ENCODE data around the gene VTA1.
"Not testable (repeated sequence)": the region's sequence is repeated elsewhere in the genome, so short reads cannot be mapped to it uniquely, and the experiment has no call there.

The VTA1 gene

GRCh38 chr6:142225552-142225951, 78.5 kb downstream of the VTA1 start:
- no peak for DNase-seq (ENCODE audit: low read depth in 2 of 2)

GRCh38 chr6:142226731-142227130, 79.7 kb downstream of the VTA1 start:
- no peak for DNase-seq (ENCODE audit: low read depth in 2 of 2)

GRCh38 chr6:142229518-142230270, 82.6 kb downstream of the VTA1 start:
- not testable (repeated sequence) for DNase-seq (ENCODE audit: low read depth in 2 of 2)

- DNase-seq (ENCODE audit: low read depth in 2 of 2): peak; percentile 5 to 17
Measured at GRCh38 chr6:142232206-142233044, 85.4 kb downstream of the VTA1 start.

- no peak for DNase-seq (ENCODE audit: low read depth in 2 of 2)
Measured at GRCh38 chr6:142233945-142234682, 87.1 kb downstream of the VTA1 start.

- no peak for DNase-seq (ENCODE audit: low read depth in 2 of 2)
Measured at GRCh38 chr6:142235272-142235671, 88.2 kb downstream of the VTA1 start.

- DNase-seq (ENCODE audit: low read depth in 2 of 2): no peak
Measured at GRCh38 chr6:142235791-142236190, 88.7 kb downstream of the VTA1 start.

- no peak for DNase-seq (ENCODE audit: low read depth in 2 of 2)
Measured at GRCh38 chr6:142236691-142237090, 89.6 kb downstream of the VTA1 start.

GRCh38 chr6:142238881-142239280, 91.8 kb downstream of the VTA1 start:
- no peak for DNase-seq (ENCODE audit: low read depth in 2 of 2)

- no peak for DNase-seq (ENCODE audit: low read depth in 2 of 2)
Measured at GRCh38 chr6:142240179-142240578, 93.1 kb downstream of the VTA1 start.

- DNase-seq (ENCODE audit: low read depth in 2 of 2): no peak
Measured at GRCh38 chr6:142241061-142241460, 94.0 kb downstream of the VTA1 start.

- DNase-seq (ENCODE audit: low read depth in 2 of 2): no peak
Measured at GRCh38 chr6:142242269-142242668, 95.2 kb downstream of the VTA1 start.

GRCh38 chr6:142246960-142247359, 99.9 kb downstream of the VTA1 start:
- no peak for DNase-seq (ENCODE audit: low read depth in 2 of 2)

GRCh38 chr6:142249266-142249665, 102.2 kb downstream of the VTA1 start:
- no peak for DNase-seq (ENCODE audit: low read depth in 2 of 2)

- no peak for DNase-seq (ENCODE audit: low read depth in 2 of 2)
Measured at GRCh38 chr6:142251930-142252445, 104.9 kb downstream of the VTA1 start.

- DNase-seq (ENCODE audit: low read depth in 2 of 2): no peak
Measured at GRCh38 chr6:142254513-142254912, 107.5 kb downstream of the VTA1 start.

GRCh38 chr6:142255785-142256184, 108.7 kb downstream of the VTA1 start:
- DNase-seq (ENCODE audit: low read depth in 2 of 2): no peak

GRCh38 chr6:142258305-142258704, 111.2 kb downstream of the VTA1 start:
- no peak for DNase-seq (ENCODE audit: low read depth in 2 of 2)

- no peak for DNase-seq (ENCODE audit: low read depth in 2 of 2)
Measured at GRCh38 chr6:142258757-142259156, 111.7 kb downstream of the VTA1 start.

- DNase-seq (ENCODE audit: low read depth in 2 of 2): no peak
Measured at GRCh38 chr6:142260748-142261147, 113.7 kb downstream of the VTA1 start.

- no peak for DNase-seq (ENCODE audit: low read depth in 2 of 2)
Measured at GRCh38 chr6:142262231-142262630, 115.2 kb downstream of the VTA1 start.

GRCh38 chr6:142265476-142265875, 118.4 kb downstream of the VTA1 start:
- DNase-seq (ENCODE audit: low read depth in 2 of 2): no peak

Measured in stimulated activated CD8-positive, alpha-beta memory T cell treated with anti-CD3 and anti-CD28 coated beads, Interleukin-2, amount 100 ng/mL, for 1 hour (primary cell).